HUES6 (cell line): ENCODE data around the gene GRK5.
"Not testable (repeated sequence)": the region's sequence is repeated elsewhere in the genome, so short reads cannot be mapped to it uniquely, and the experiment has no call there.

ENCODE experiments used
- H3K27ac ChIP-seq: 2 replicates; pipeline ENCODE4 v1.7.0; 2013; ENCODE audit warnings: low read depth, mild to moderate bottlenecking, low read length, inconsistent platforms
- H3K27me3 ChIP-seq: 2 replicates; pipeline ENCODE4 v1.6.1; 2013; ENCODE audit warnings: low read length; ENCODE audit not compliant: control insufficient read depth, insufficient read depth
- H3K36me3 ChIP-seq: 2 replicates; pipeline ENCODE4 v1.6.1; 2013; ENCODE audit warnings: low read length; ENCODE audit not compliant: control insufficient read depth, insufficient read depth
- H3K4me1 ChIP-seq: 2 replicates; pipeline ENCODE4 v1.6.1; 2013; ENCODE audit warnings: low read length; ENCODE audit not compliant: control insufficient read depth, insufficient read depth
- H3K4me3 ChIP-seq: 2 replicates; pipeline ENCODE4 v1.5.1; 2013; ENCODE audit warnings: low read depth, low read length
- H3K9ac ChIP-seq: one replicate; pipeline ENCODE4 v1.6.1; 2013; ENCODE audit warnings: mild to moderate bottlenecking, low read length
- H3K9me3 ChIP-seq: 2 replicates; pipeline ENCODE4 v1.6.1; 2013; ENCODE audit warnings: low read depth, low read length; ENCODE audit not compliant: control insufficient read depth, insufficient read depth

The GRK5 gene

DNA sequence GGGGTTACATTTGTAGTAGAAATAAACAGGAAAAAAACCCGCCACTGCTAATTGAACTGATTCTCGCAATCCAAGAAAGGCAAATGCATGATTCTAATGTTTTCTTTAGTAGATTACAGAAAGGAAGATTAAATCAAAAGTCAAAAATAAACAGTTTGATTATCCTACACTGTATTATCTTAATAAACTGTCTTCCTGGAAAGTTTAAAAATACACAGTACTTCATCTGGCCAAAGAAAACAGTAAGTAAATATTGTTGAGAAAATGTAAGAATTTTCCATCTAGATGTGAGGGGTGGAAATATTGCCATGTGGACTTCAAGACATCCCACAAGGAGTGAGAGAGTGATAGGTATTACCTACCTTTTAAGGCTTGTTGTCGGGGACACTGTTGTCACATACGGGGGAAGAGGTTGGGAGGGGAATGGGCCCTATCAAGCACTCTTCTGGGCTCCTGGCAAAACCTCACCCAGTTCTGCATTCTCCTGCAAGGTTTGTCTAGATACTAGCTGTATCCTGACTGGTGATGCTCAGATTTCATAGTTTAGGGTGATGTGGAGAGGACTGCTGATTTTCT lies 17.8 kb downstream of the GRK5 start:
- Histone ChIP-seq H3K4me1 (peaks cover 17% of the 10 kb centered on the region), H3K27ac (no peak overlapping the region), H3K27me3 (no peaks in the 10 kb centered on the region), H3K9ac (no peak overlapping the region), H3K4me3 (no peak overlapping the region), H3K9me3 (no peaks in the 10 kb centered on the region), H3K36me3 (no peaks in the 10 kb centered on the region)

DNA sequence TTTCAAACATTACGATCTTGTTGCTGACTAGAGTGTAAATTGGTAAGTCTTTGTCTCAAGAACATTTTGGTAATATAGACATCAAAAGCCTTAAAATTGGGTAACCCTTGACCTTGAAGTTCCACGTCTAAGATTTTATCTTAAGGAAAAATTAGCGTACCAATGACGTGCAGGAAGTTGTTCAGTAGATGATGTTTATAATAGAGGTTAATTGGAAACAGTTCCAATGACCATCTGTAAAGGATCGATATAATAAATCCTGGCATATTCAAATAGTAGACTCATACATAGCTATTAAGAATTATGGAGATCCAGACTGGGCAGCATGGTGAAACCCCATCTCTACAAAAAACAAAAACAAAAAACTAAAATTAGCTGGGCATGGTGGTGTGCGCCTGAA lies 20.5 kb downstream of the GRK5 start:
- no peaks in the 10 kb centered on the region for H3K27me3 ChIP-seq
- H3K9me3 ChIP-seq, result peaks cover 5% of the 10 kb centered on the region; the same call in 1 of the 2 replicates
- H3K4me1 ChIP-seq, result peaks cover 4% of the 10 kb centered on the region; the same call in 1 of the 2 replicates
- H3K27ac ChIP-seq, result no peak overlapping the region
- H3K36me3 ChIP-seq, result no peaks in the 10 kb centered on the region
- no peak overlapping the region for H3K4me3 ChIP-seq
- no peak overlapping the region for H3K9ac ChIP-seq

DNA sequence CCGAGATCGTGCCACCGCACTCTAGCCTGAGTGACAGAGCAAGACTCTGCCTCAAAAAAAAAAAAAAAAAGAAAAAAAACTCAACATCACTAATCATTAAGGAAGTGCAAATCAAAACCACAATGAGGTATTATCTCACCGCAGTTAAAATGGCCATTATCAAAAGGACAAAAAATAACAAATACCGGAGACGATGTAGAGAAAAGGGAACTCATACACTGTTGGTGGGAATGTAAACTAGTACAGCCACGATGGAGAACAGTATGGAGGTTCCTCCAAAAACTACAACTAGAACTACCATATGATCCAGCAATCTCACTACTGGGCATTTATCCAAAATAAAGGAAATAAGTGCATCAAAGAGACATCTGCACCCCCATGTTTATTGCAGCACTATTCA lies 24.3 kb downstream of the GRK5 start:
- Histone ChIP-seq H3K27ac (no peak overlapping the region), H3K4me1 (peaks cover 4% of the 10 kb centered on the region; the same call in 1 of the 2 replicates), H3K9ac (no peak overlapping the region), H3K9me3 (peaks cover 5% of the 10 kb centered on the region; the same call in 1 of the 2 replicates), H3K4me3 (no peak overlapping the region), H3K27me3 (no peaks in the 10 kb centered on the region), H3K36me3 (no peaks in the 10 kb centered on the region)

DNA sequence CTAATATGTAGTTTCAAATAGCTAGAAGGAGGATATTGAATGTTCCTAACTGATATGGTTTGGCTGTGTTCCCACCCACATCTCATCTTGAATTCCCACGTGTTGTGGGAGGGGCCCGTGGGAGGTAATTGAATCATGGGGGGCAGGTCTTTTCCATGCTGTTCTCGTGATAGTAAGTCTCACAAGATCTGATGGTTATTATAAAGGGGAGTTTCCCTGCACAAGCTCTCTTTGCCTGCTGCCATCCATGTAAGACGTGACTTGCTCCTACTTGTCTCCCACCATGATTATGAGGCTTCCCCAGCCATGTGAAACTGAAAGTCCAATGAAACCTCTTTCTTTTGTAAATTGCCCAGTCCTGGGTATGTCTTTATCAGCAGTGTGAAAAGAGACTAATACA lies 25.1 kb downstream of the GRK5 start:
- not testable (repeated sequence) for H3K36me3 ChIP-seq, H3K27ac ChIP-seq, H3K27me3 ChIP-seq, H3K4me3 ChIP-seq, H3K9ac ChIP-seq, H3K4me1 ChIP-seq, H3K9me3 ChIP-seq

DNA sequence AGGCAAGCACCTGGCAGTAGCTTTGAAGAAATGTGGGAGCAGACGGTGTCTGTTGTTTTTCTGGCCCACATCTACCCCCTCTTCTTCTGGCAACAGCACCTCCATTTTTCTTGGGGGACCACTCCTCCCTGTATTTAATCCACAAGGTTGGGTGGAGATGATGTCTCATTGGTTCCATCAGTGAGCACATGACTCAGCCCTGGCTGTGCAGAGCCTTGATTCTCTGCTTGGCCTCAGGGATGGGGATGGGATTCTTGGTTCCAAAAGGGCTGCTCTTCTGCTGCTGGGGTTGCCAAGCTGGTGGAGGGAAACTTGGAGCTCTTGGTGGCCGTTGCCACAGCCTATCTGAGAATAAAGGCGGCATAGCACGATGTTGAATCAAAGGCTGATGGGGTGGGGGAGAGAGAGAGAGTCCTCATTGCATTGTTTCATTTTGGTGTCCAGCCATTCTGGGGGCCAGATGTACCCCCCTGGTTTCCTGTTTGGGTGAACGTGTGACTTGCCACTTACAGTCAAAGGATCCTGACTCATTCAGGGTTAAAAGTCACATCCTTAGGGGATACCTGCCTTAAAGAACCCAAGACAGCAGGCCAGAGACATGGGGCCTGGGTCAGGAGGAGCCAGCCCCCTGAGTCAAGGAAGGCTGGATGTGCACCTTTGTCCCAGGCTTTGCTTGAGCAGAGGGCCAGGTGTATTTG lies 25.9 kb downstream of the GRK5 start:
- no peak overlapping the region for H3K9ac ChIP-seq
- H3K27me3 ChIP-seq, result no peaks in the 10 kb centered on the region
- H3K27ac ChIP-seq, result no peak overlapping the region
- peaks cover 5% of the 10 kb centered on the region; the same call in 1 of the 2 replicates for H3K9me3 ChIP-seq
- no peak overlapping the region for H3K4me3 ChIP-seq
- H3K4me1 ChIP-seq, result peaks cover 16% of the 10 kb centered on the region
- no peaks in the 10 kb centered on the region for H3K36me3 ChIP-seq

DNA sequence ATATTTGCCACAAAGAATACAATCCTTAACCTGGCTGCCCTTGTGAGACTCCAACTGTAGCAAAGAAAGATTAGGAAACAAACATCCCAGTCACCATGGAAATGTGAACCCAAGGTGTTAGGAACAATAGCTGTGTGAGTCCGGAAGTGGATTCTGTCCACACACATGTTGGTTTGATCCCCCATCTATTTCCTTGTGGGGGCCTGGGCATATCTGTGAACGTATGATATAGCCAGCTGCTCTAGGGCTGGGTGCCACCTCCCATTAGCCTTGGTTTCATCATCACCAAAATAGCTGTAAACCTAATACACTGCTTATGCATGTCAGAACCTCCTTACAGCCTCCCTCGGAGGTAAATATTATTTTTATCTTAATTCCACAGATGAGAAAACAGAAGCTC lies 26.4 kb downstream of the GRK5 start:
- no peaks in the 10 kb centered on the region for H3K27me3 ChIP-seq
- H3K36me3 ChIP-seq, result no peaks in the 10 kb centered on the region
- H3K27ac ChIP-seq, result no peak overlapping the region
- no peak overlapping the region for H3K9ac ChIP-seq
- no peak overlapping the region for H3K4me3 ChIP-seq
- peaks cover 16% of the 10 kb centered on the region for H3K4me1 ChIP-seq
- peaks cover 5% of the 10 kb centered on the region; the same call in 1 of the 2 replicates for H3K9me3 ChIP-seq

DNA sequence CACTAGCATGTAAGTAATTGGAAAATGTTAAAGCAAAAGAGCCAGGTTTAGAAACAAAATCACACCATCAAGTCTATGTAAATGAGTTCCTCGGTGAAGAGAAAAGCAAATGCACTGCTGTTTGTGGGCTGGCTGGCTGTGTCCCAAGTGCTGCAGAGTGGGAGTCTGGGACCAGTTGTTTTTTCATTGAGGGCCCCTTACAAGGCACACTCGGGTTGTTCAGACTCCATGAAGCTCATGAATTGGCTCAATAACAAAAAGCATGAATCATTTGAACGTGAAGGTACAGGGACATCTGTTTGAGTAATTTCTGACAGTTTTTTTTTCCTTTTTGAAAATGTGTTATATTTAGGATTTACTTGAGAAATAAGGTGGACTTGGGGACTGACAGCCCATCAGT lies 28.0 kb downstream of the GRK5 start:
- Histone ChIP-seq H3K4me1 (peaks cover 16% of the 10 kb centered on the region), H3K9me3 (peaks cover 5% of the 10 kb centered on the region; the same call in 1 of the 2 replicates), H3K27ac (no peak overlapping the region), H3K9ac (no peak overlapping the region), H3K36me3 (no peaks in the 10 kb centered on the region), H3K27me3 (no peaks in the 10 kb centered on the region), H3K4me3 (no peak overlapping the region)

DNA sequence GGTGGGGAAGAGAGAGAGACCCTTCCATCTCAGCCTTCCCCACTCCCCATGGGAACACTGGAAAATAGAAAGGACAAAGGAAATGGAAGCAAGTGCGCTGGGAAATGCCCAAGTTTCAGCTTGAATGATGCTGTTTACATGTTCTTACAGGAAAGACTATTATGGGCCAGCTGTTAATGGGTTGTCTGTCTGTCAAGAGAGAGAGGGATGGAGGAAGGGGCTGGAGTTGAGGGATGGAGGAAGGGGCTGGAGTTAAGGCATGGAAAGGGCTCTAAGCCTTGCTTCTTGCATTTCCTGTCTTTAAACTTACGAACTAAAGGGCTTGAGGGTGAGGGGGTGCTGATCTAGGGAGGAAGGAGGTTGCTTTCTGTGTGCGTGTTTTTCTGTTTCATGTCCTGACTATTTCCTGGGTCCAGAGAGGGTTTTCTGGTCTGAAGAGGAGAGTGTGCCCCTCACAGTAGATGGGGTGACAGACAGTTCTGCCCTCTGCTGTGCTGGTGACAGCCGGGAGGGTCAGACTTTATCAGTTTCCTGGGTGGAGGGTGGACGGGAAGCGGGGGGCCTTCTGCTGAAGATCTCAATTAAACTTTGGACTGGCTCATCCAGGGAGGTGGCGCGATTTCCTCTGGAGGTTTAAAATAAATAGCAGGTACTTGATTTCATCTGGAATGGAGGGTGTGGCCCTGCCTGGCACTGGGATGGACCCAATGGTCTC lies 30.5 kb downstream of the GRK5 start:
- Histone ChIP-seq H3K4me1 (peaks cover 31% of the 10 kb centered on the region), H3K9ac (no peak overlapping the region), H3K36me3 (no peaks in the 10 kb centered on the region), H3K27ac (no peak overlapping the region), H3K9me3 (no peaks in the 10 kb centered on the region), H3K27me3 (no peaks in the 10 kb centered on the region), H3K4me3 (no peak overlapping the region)

DNA sequence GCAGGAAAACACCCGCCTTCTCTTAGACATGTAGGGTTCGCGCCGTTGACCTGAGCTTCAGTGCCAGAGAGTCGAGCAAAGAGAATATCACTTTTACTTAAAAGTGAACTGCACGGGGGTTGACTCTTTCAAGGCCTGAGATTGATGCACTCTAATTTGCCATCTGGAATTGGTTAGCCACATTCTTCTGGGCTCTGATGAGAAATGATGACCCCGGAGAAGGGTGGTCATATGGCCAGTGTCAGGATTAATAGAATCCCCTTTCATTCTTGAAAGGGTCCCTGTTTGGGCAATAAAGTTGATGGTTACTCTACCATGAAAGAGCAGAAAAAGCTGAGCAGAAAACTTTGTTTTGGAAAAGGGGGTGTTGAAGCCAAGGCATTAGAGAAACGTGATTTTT lies 31.2 kb downstream of the GRK5 start:
- no peaks in the 10 kb centered on the region for H3K27me3 ChIP-seq
- H3K27ac ChIP-seq, result no peak overlapping the region

DNA sequence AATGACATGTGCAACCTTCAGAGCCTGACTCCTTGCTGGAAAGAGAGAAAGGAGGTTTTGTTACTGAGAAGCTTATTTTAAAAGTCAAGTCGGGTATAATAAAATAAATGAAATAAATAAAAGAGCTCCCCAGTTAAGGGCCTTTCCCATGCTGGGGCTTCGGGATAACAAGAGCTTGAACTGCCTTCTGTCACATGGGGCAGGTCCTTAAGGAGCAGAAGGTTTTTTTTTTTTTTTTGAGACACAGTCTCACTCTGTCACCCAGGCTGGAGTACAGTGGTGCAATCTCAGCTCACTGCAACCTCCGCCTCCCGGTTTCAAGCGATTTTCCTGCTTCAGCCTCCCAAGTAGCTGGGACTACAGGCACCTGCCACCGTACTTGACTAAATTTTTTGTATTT lies 31.6 kb downstream of the GRK5 start:
- H3K4me1 ChIP-seq, result peaks cover 31% of the 10 kb centered on the region
- not testable (repeated sequence) for H3K36me3 ChIP-seq, H3K9me3 ChIP-seq, H3K9ac ChIP-seq, H3K27ac ChIP-seq, H3K4me3 ChIP-seq, H3K27me3 ChIP-seq

More for the DNA sequence above, 31.2 kb downstream of the GRK5 start:
- Histone ChIP-seq H3K4me1 (peaks cover 31% of the 10 kb centered on the region), H3K4me3 (no peak overlapping the region), H3K9ac (no peak overlapping the region), H3K9me3 (no peaks in the 10 kb centered on the region), H3K36me3 (no peaks in the 10 kb centered on the region)

DNA sequence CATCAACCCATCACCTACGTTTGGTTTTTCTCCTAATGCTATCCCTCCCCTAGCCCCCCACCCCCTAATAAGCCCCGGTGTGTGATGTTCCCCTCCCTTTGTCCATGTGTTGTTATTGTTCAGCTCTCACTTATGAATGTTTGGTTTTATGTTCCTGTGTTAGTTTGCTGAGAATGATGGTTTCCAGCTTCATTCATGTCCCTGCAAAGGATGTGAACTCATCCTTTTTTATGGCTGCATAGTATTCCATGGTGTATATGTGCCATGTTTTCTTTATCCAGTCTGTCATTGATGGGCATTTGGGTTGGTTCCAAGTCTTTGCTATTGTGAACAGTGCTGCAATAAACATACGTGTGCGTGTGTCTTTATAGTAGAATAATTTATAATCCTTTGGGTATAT lies 32.3 kb downstream of the GRK5 start:
- not testable (repeated sequence) for H3K9me3 ChIP-seq

More for the DNA sequence above, 32.3 kb downstream of the GRK5 start:
- not testable (repeated sequence) for H3K9ac ChIP-seq, H3K4me3 ChIP-seq, H3K27me3 ChIP-seq, H3K27ac ChIP-seq, H3K36me3 ChIP-seq
- H3K4me1 ChIP-seq, result peaks cover 31% of the 10 kb centered on the region
